Thyroid gland (tissue), 4 donors: ENCODE results near the gene AICDA. TPM values are rescaled to one million over a fixed set of nuclear protein-coding genes. Genes with fewer than 3 reads are reported as not detected.
"Not testable (repeated sequence)": the region's sequence is repeated elsewhere in the genome, so short reads cannot be mapped to it uniquely, and the experiment has no call there.

ENCODE experiments used
- DNase-seq, 2 donors: peaks; one replicate each; pipeline ENCODE4 v3.0.0-alpha.2; 2019
- H3K27ac ChIP-seq, 3 donors: fragments of 200-600 bp; sonication (generic); 1 replicate in 2 of 3; 2 replicates in 1 of 3; pipeline ENCODE4 v1.5.1; 2016 to 2019; ENCODE audit warnings: mild to moderate bottlenecking in 1 of 3, moderate library complexity in 1 of 3
- H3K27me3 ChIP-seq: fragments of 200-600 bp; sonication (generic); one replicate; pipeline ENCODE4 v1.5.1; 2019
- H3K36me3 ChIP-seq, 2 donors: fragments of 200-600 bp; sonication (generic); one replicate each; pipeline ENCODE4 v1.5.1; 2016 to 2019
- H3K4me1 ChIP-seq, 2 donors: fragments of 200-600 bp; sonication (generic); one replicate each; pipeline ENCODE4 v1.5.1; 2017 to 2019
- H3K4me3 ChIP-seq, 3 donors: fragments of 200-600 bp; sonication (generic); replicated peaks in 1 of 3; 1 replicate in 2 of 3; 2 replicates in 1 of 3; pipeline ENCODE4 v1.5.1; 2016; ENCODE audit warnings: mild to moderate bottlenecking in 1 of 3
- H3K9me3 ChIP-seq: fragments of 200-600 bp; sonication (generic); one replicate; pipeline ENCODE4 v1.5.1; 2017
- CTCF ChIP-seq, 6 experiments: fragments of 200-600 bp in 3 of 6; fragments of 450-650 bp in 3 of 6; sonication (generic) in 3 of 6; IDR thresholded peaks; one replicate each; pipeline ENCODE4 v1.5.1; 2016 to 2019; ENCODE audit warnings: antibody characterized with exemption in 6 of 6, mild to moderate bottlenecking in 2 of 6, inconsistent platforms in 1 of 6, moderate library complexity in 1 of 6
- POLR2A ChIP-seq, 2 donors: fragments of 450-650 bp; IDR thresholded peaks; one replicate each; pipeline ENCODE4 v1.6.1; 2017; ENCODE audit warnings: antibody characterized with exemption in 2 of 2, mild to moderate bottlenecking in 2 of 2, moderate library complexity in 1 of 2
- WGBS, 2 donors: methylation state at CpG; one replicate each; pipeline ENCODE4 v1.1.5; 2017; 5-methylcytosine and 5-hydroxymethylcytosine counted together
- intact Hi-C: fragments of 100-400 bp; cut with DNase I; formaldehyde crosslinking; loops from one replicate; pipeline ENCODE4 v1.15.1; 2023
- total RNA-seq, 4 donors: library from RNA; depleted of rRNA; stranded (reverse); fragments of >200 nt; gene quantifications; one replicate each; pipeline ENCODE4 v1.2.3, GENCODE V29; 2016

The AICDA gene
- total RNA-seq, 4 donors from 2014 or later, result not detected

DNA sequence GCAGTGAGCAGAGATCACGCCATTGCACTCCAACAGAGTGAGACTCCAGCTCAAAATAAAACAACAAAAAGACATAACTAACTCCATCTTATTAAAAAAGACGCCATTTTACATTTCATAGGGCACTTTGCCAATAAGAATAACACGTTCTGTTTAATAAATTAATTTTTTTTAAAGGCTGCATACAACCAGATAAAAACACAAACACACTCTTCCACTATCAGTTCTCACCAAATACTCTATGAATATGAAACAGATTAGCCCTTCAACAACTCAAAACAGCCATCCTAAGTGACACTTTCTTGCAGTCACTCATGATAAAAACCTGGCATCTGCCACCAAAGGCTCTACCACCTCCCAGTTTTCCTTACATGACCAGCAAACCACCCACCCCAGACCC lies 16.1 kb downstream of the AICDA start:
- Histone ChIP-seq H3K36me3 (no peaks in the 10 kb centered on the region), H3K4me1 (no peaks in the 10 kb centered on the region), H3K4me3 (no peak overlapping the region), H3K9me3 (no peaks in the 10 kb centered on the region), H3K27me3 (no peaks in the 10 kb centered on the region), H3K27ac (no peak overlapping the region)
- DNase-seq, result no peak
- WGBS, 2 donors, result 72 to 80% methylated on average over 3 of the region's 3 CpGs
- TF ChIP-seq CTCF (IDR thresholded peaks at IDR 0.05) (no peak), POLR2A (IDR thresholded peaks at IDR 0.05) (no peak)
- intact Hi-C loops, result no loop called here

GRCh38 chr12:8594072-8594471 lies 18.6 kb downstream of the AICDA start:
- no peak for TF ChIP-seq CTCF (IDR thresholded peaks at IDR 0.05)
- TF ChIP-seq POLR2A (IDR thresholded peaks at IDR 0.05), result no peak
- WGBS, 2 donors, result 53 to 70% methylated on average over 8 of the region's 8 CpGs
- no peak for DNase-seq

GRCh38 chr12:8593246-8593645 lies 19.4 kb downstream of the AICDA start:
- no peaks in the 10 kb centered on the region for H3K9me3 ChIP-seq
- H3K27ac ChIP-seq, result no peak overlapping the region
- intact Hi-C loops, result no loop called here
- H3K4me3 ChIP-seq, result no peak overlapping the region
- DNase-seq, result no peak
- H3K27me3 ChIP-seq, result no peaks in the 10 kb centered on the region
- no peaks in the 10 kb centered on the region for H3K4me1 ChIP-seq
- 93 to 94% methylated on average over 2 of the region's 2 CpGs for WGBS, 2 donors
- no peaks in the 10 kb centered on the region for H3K36me3 ChIP-seq
- TF ChIP-seq CTCF (IDR thresholded peaks at IDR 0.05) (no peak), POLR2A (IDR thresholded peaks at IDR 0.05) (no peak)

More at GRCh38 chr12:8594072-8594471, 18.6 kb downstream of the AICDA start:
- intact Hi-C loops, result no loop called here
- H3K4me3 ChIP-seq, result no peak overlapping the region
- H3K9me3 ChIP-seq, result no peaks in the 10 kb centered on the region
- no peaks in the 10 kb centered on the region for H3K36me3 ChIP-seq
- H3K27me3 ChIP-seq, result no peaks in the 10 kb centered on the region
- H3K27ac ChIP-seq, result no peak overlapping the region
- H3K4me1 ChIP-seq, result no peaks in the 10 kb centered on the region

DNA sequence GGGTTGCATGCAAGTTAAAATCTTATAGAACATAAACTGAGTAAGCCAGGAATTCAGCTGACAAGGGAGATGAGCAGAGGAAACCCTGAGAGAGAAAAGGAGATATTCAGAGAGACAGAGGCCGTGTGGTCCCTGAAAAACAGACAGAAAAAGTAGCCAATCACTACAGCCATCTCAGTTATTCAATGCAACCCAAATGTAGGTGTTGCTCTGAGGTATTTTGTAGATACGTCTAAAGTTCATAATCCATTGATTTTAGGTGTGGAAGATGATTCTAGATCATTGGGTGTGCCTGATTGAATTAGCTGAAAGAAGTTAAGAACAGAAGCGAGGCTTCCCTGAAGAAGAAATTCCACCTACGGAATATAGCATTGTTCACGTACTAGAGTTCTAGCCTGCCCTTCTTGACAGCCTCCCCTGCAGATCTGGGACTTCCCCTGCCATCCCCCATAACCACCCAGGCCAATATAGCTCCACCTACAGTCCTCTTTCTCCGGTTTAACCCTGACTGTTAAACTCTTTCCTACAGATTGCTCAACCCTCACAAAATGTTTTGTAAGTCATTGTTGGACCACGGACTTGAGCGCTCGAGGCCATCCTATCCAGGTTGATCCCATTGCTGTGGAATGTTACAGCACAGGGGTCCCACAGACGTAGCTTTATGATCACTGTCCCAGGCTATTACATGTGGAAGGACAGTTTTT lies 21.7 kb downstream of the AICDA start:
- no peaks in the 10 kb centered on the region for H3K36me3 ChIP-seq
- no peak overlapping the region for H3K4me3 ChIP-seq
- intact Hi-C loops, result no loop called here
- no peak for DNase-seq
- 72 to 73% methylated on average over 10 of the region's 10 CpGs for WGBS, 2 donors
- no peaks in the 10 kb centered on the region for H3K27me3 ChIP-seq
- no peaks in the 10 kb centered on the region for H3K4me1 ChIP-seq
- H3K27ac ChIP-seq, result no peak overlapping the region
- no peak for TF ChIP-seq CTCF (IDR thresholded peaks at IDR 0.05)
- TF ChIP-seq POLR2A (IDR thresholded peaks at IDR 0.05), result no peak
- no peaks in the 10 kb centered on the region for H3K9me3 ChIP-seq

GRCh38 chr12:8589679-8590078 lies 23.0 kb downstream of the AICDA start:
- 83 to 84% methylated on average over 7 of the region's 7 CpGs for WGBS, 2 donors

DNA sequence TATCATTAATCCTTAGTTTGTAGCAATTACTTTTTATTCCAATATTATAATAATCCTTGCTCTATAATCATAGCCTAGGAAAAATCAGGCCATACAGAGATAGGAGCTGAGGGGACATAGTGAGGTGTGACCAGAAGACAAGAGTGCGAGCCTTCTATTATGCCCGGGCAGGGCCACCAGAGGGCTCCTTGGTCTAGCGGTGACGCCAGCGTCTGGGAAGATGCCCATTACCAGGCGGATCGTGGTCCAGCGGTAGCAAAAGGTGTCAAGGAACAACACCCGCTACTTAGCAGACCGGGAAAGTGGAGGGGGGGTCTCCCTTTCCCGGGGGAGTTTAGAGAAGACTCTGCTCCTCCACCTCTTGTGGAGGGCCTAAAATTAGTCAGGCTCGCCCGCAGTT lies 28.2 kb downstream of the AICDA start:
- H3K9me3 ChIP-seq, intact Hi-C loops, H3K4me3 ChIP-seq, H3K4me1 ChIP-seq, H3K36me3 ChIP-seq, H3K27me3 ChIP-seq, DNase-seq, H3K27ac ChIP-seq: not testable (repeated sequence)
- WGBS, 2 donors, result 88 to 91% methylated on average over 12 to 13 of the region's 13 CpGs

More at GRCh38 chr12:8589679-8590078, 23.0 kb downstream of the AICDA start:
- Histone ChIP-seq H3K27ac (no peak overlapping the region), H3K27me3 (no peaks in the 10 kb centered on the region), H3K4me1 (no peaks in the 10 kb centered on the region), H3K4me3 (no peak overlapping the region), H3K9me3 (no peaks in the 10 kb centered on the region), H3K36me3 (no peaks in the 10 kb centered on the region)
- no peak for DNase-seq
- TF ChIP-seq POLR2A (IDR thresholded peaks at IDR 0.05) (no peak), CTCF (IDR thresholded peaks at IDR 0.05) (no peak)
- intact Hi-C loops, result no loop called here
